Measurements from ENCODE around the gene CD22.

GRCh38 chr19:35373492-35373891, 44.5 kb downstream of the CD22 start:
- no peak for TF ChIP-seq CTCF (IDR thresholded peaks at IDR 0.05)
- no peak for TF ChIP-seq POLR2AphosphoS5 (IDR thresholded peaks at IDR 0.05)

All from prostate gland (tissue), 2 donors.